ENCODE measurements around the gene STPG4. TPM values are rescaled to one million over a fixed set of nuclear protein-coding genes. Genes with fewer than 3 reads are reported as not detected.

Gene STPG4
- total RNA-seq, 4 donors from 2014 or later, result 0.30 to 2.6 (median 1.4) TPM; not detected in 1

DNA sequence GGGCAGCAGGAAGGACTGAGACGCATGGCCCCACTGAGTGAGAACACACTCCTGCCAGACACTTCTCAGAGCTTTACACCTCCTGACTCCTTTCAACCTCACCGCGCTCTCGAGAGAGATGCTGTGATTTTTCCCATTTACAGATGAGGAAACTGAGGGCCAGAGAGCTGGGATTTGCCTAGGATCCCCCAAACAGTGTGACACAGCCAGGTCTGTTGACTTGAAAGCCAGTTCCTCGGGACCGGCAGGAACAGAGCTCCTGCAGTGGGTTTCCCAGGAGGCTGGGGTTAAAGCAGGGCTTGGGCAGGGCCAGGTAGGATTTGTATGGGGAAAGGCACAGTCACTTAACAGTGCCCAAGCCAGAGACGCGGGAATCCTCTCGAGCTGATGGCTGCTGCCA lies 81.9 kb downstream of the STPG4 start:
- peaks cover 15 to 100% (median 91%) of the 10 kb centered on the region in 4 donors for H3K4me1 ChIP-seq
- peaks cover 0 to 7% (median 0%) of the 10 kb centered on the region in 3 donors for H3K36me3 ChIP-seq
- no peak overlapping the region for H3K4me3 ChIP-seq
- DNase-seq (ENCODE audit: low spot score in 2 of 2), result no peak
- H3K9me3 ChIP-seq, result no peaks in the 10 kb centered on the region
- H3K27me3 ChIP-seq, result no peaks in the 10 kb centered on the region
- TF ChIP-seq POLR2A (IDR thresholded peaks at IDR 0.05) (no peak), EP300 (IDR thresholded peaks at IDR 0.05) (no peak)
- TF ChIP-seq, protein P1, sequence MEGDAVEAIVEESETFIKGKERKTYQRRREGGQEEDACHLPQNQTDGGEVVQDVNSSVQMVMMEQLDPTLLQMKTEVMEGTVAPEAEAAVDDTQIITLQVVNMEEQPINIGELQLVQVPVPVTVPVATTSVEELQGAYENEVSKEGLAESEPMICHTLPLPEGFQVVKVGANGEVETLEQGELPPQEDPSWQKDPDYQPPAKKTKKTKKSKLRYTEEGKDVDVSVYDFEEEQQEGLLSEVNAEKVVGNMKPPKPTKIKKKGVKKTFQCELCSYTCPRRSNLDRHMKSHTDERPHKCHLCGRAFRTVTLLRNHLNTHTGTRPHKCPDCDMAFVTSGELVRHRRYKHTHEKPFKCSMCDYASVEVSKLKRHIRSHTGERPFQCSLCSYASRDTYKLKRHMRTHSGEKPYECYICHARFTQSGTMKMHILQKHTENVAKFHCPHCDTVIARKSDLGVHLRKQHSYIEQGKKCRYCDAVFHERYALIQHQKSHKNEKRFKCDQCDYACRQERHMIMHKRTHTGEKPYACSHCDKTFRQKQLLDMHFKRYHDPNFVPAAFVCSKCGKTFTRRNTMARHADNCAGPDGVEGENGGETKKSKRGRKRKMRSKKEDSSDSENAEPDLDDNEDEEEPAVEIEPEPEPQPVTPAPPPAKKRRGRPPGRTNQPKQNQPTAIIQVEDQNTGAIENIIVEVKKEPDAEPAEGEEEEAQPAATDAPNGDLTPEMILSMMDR (IDR thresholded peaks at IDR 0.05), result no peak
- peak overlapping the region; percentile 78 to 96 (median 86) for H3K27ac ChIP-seq
- 86 to 89% methylated on average over 9 of the region's 9 CpGs for WGBS, 2 donors

DNA sequence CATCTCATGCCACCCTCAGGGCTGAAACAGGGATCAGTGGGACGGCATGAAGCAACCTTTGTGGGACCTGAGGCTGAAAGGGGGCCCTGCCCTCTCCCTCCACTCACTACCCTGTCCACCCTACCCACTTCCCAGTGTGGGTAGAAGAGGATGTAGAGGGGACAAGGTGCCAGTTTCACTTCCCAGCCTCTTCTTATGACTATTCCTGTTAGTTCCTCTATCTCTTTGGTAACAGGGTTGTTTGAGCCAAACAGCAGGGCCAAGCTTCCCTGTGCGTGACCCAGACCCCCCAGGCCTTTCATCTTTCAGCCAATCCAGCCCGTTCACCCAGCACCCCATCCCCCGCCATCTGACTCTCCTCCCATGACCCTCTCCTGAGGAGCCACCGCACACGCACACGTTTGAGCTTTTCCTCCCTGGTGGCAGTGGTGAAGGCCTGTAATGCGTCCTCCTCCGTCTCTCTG lies 82.3 kb downstream of the STPG4 start:
- Histone ChIP-seq H3K27me3 (no peaks in the 10 kb centered on the region), H3K27ac (peak overlapping the region; percentile 78 to 96 (median 86)), H3K4me1 (peaks cover 15 to 100% (median 92%) of the 10 kb centered on the region in 4 donors), H3K9me3 (no peaks in the 10 kb centered on the region), H3K4me3 (no peak overlapping the region), H3K36me3 (peaks cover 0 to 7% (median 0%) of the 10 kb centered on the region in 3 donors)
- 40 to 58% methylated on average over 9 of the region's 9 CpGs for WGBS, 2 donors
- peak in 1 of 2 donors; percentile 40 for DNase-seq (ENCODE audit: low spot score in 2 of 2)
- TF ChIP-seq, protein P1 (IDR thresholded peaks at IDR 0.05), result no peak
- no peak for TF ChIP-seq POLR2A (IDR thresholded peaks at IDR 0.05)
- no peak for TF ChIP-seq EP300 (IDR thresholded peaks at IDR 0.05)

DNA sequence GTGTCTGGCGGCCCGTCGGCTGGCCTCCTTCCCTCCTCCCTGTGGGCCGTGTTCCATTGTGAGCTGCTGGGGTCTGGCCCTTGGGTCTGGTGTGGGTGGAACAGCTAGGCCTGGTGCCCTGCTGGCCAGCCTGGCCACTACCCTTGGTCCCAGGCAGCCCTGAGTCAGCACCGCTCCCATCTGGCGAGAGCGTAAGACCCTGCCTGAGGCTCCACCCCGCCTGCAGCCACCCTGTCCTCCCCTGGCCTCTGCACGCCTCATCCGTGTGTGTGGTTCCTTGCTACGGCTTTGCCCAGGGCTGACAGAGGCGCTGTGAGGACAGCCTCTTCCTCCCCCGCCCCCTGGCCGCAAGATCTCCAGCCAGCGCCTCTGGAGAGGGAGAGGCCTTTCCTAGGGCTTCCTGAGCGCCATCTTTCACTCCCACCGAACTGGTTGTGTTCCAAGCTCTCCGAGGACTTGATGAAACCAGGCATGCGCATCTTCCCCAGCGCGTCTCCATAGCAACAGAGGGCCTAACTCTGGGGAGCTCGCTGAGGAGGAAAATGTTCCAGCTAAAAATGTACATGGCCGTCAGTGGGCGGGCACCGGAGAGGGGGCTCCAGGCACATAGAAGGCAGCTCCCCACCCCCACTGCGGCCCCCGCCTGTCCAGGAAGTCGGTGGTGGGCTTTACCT lies 83.0 kb downstream of the STPG4 start:
- 24 to 34% methylated on average over 24 to 27 of the region's 28 CpGs for WGBS, 2 donors
- H3K27ac ChIP-seq, result peak overlapping the region; percentile 78 to 96 (median 86)
- H3K9me3 ChIP-seq, result no peaks in the 10 kb centered on the region
- no peaks in the 10 kb centered on the region for H3K27me3 ChIP-seq
- peak in 1 of 2 donors; percentile 77 for TF ChIP-seq EP300 (IDR thresholded peaks at IDR 0.05)
- TF ChIP-seq, protein P1 (IDR thresholded peaks at IDR 0.05), result peak in 3 of 5 experiments; percentile 23 to 65 (median 63)
- TF ChIP-seq POLR2A (IDR thresholded peaks at IDR 0.05), result no peak
- H3K4me1 ChIP-seq, result peaks cover 15 to 100% (median 89%) of the 10 kb centered on the region in 4 donors
- DNase-seq (ENCODE audit: low spot score in 2 of 2), result peak; percentile 82 to 88
- no peak overlapping the region for H3K4me3 ChIP-seq
- H3K36me3 ChIP-seq, result peaks cover 0 to 7% (median 0%) of the 10 kb centered on the region in 3 donors

DNA sequence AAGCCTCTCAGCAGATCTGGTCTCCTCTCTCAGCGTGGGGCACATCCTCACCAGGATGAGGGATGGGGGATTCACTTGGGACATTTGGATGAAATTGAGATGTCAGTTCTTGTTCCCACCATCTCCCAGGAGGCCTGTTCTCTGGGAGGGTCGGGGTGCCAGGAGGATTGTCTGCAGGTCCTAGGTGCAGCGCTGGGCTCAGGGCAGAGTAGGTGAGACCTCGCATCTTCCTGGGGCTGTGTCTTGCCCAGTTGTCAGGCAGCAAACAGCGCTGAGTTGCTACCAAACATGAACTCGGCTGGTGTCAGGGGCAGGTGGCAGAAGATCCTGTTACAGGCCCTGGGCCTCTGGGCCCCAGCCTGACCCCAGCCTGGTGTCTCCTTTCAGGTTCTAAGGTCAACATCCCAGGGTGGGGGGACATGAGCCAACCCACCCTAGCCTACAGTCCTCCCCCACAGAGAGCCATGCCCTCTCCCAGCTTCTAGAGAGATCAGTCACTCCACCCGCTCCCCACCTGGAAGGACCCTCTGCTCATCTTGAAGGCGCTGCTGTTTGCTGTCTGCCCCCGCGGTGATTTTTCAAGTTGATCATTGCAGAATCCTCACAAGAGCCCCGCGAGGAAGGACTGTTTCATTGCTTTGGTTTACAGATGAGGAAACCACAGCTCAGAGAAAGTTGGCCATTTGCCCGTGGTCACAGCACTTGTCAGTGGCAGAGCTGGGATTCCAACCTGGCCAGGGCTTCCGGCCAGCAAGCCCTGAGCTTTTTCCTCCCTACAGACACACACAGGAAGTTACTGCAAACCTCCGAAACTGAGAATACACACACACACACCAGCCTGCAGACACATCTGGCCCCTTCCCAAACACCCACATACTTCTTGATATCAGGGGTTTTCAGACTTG lies 83.9 kb downstream of the STPG4 start:
- TF ChIP-seq, protein P1 (IDR thresholded peaks at IDR 0.05), result no peak
- TF ChIP-seq POLR2A (IDR thresholded peaks at IDR 0.05) (no peak), EP300 (IDR thresholded peaks at IDR 0.05) (peak in 1 of 2 donors; percentile 13)
- H3K9me3 ChIP-seq, result no peaks in the 10 kb centered on the region
- H3K36me3 ChIP-seq, result peaks cover 0 to 7% (median 0%) of the 10 kb centered on the region in 3 donors
- no peak overlapping the region for H3K4me3 ChIP-seq
- WGBS, 2 donors, result 54 to 63% methylated on average over 11 to 14 of the region's 15 CpGs
- no peaks in the 10 kb centered on the region for H3K27me3 ChIP-seq
- DNase-seq (ENCODE audit: low spot score in 2 of 2), result peak; percentile 69 to 84
- peaks cover 15 to 99% (median 83%) of the 10 kb centered on the region in 4 donors for H3K4me1 ChIP-seq
- peak overlapping the region; percentile 78 to 96 (median 86) for H3K27ac ChIP-seq

All from tibial nerve (tissue), 4 donors.